Bone marrow (tissue), 2 donors: ENCODE data around the gene ZNF222.

ENCODE experiments used
- DNase-seq, 2 donors: peaks; one replicate each; lab custom pipeline; 2025; lab: John Stamatoyannopoulos, UW

Gene ZNF222

DNA sequence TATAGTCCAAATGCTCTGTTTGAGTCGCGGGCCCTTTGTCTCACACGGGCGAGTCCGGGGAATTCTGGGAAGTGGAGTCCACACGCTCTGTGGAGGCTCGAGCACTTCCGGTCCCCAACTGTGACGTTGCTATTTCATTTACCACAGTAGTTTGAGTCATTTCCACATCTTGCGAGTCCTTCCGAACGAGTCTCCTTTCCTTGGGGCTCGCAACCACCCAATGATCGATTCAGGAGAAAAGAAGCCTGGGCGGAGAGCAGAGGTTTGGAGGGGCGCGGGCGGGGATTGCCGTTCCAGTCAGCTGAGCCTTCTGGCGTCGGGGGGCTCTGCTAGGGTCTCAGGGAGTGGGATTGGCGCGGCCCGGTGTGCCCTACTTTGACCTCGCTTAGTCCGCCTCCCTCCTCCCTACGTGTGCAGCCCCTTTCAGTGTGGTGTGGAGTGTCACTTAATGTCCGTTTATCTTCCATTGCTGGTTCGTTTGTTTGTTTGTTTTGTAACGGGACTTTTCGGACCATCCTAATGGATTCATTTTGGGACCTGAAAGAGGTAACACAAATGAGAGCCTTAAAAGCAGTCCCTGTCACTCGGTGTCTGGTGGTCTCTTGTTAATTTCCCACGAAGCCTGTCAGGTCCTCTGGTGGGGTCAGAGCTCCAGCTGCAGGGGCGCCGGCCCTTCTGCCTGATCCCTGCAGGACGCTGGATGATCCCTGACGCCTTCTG, at the start of gene ZNF222:
ZNF222 (plus strand) TSS at position 163 of the 720 bp plus-strand sequence; CDS start at position 221, 58 bp downstream.
- peak; percentile 67 to 88 for DNase-seq

DNA sequence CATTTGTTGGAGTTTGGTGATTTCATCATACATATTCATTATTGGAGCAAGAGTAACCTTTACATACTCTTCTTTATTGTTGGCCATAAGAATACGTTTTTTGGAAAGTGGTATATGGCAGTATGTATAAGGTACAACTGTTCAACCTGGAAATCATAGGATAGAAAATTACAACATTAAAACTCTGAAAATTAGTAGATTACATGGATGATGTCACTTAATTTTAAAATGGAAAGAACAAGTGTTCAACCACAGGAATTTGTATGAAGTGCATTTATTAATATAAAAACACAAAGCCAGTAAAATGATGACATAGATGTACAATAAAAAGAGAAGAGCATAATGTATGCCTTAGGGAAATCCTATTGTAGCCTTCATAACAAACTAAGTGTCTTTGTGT, 48.4 kb upstream of the ZNF222 start:
- DNase-seq, result no peak

DNA sequence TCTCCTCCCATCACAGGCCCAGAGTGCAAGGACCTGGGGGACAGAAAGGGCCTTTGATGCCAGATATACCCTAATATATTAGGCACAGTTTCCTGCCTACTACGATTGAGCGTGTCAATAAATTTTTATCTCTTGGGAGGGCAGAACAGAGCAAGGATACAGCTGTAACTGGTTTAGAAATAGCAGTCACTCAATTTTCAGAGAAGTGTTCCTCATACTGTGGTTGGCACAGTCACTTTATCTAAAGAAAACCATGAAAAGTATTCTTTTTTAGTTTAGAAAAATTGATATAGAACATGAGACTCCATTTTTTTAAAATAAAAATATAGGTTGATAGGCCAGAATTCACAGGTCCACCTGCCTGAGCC, 41.7 kb upstream of the ZNF222 start:
- no peak for DNase-seq

DNA sequence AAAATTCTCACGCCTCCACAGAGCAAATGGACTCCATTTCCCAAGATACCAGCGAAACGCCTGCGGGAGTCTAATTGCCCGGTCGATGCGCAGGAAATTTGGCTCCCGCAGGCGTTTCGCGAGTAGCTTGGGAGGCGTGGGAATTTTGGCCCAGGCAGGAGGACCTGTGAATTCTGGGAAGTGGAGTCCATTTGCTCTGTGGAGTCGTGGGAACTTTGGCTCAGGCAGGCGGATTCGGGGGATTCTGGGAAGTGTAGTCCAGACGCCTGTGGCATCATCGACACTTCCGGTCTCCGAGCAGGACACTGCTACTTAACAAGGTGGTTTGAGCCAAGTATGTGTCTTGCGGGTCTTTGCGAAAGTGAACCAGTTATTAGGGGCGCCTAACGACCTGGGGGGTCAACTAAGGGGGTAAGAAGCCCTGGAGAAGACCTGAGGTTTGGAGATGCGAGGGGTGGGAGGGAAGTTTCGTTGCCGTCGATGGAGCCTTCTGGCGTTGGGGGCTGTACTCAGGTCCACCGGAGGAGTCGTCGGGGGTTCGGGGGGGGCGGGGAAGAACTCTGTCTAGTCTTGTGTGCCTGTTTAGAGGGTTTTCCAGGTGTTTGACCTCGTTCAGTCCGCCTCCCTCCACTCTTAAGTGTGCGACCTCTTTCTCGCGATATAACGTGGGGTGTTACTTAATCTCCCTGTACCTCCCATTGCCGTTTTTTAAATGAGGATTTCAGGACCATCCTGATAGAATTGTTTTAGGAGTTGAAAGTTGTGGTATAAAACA, 41.1 kb upstream of the ZNF222 start, which contains the start of gene ZNF155:
ZNF155 (plus strand) TSS at position 277 of the 775 bp plus-strand sequence. CDS start 4,356 bp downstream, outside the sequence.
- peak; percentile 60 to 75 for DNase-seq

DNA sequence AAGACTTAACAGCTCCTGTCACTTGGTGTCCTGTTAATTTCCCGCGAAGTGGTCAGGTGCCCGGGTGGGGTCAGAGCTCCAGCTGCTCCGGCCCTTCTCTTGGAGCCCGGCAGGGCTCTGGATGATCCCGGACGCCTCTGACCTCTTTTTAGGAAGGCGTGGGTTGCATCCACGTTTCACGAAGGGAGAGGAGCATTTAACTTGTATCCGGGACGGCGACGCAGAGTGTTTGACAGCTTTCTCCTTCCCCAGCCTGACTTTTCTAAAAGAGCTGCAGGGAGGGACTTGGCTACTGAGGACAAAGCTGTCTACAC, 40.5 kb upstream of the ZNF222 start:
- DNase-seq, result no peak

DNA sequence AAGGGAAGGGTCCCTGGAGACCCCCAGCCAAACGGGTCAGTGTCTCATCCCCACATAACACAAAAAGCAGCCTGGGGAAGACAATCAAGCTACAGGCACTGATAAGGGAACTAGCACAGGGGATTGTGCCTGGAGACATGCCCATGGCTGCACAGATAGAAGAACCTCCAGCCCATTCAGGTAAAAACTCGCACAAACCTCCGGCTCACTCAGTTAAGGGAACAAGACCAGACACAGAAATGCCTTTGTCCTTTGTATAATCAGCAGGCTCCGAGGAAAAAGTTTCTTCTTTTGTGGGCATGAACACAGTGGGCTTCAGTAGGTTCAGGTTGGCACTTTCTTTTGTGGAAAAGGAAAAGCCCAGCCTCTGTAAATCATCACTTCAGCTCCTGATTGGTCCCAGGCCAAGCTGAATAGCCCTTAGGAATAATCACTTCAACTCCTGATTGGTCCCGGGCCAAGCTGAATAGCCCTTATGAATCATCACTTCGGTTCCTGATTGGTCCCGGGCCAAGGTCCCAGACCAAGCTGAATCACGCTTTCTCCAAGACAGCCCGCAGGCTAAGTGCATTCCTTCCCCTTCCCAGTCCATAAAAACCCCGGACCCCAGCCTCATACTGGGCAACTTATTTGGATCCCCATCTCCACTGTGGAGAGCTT, 27.4 kb upstream of the ZNF222 start:
- no peak for DNase-seq

DNA sequence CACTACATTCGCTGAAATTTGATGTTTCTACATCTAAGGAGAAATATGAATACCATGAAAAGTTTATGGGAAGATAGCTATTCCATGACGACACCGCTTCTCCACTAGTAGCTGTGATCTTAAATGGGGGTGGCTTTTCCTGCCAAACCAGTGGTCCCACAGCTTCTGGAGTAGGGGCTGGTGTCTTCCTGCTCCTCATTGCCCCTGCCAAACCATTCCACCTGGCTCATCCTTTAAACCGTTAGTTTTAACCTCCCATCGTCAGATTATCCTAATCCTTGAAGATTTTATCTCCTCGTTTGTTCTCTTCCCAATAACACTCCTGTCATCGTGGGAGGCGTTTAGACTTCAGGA, 23.0 kb upstream of the ZNF222 start:
- no peak for DNase-seq

DNA sequence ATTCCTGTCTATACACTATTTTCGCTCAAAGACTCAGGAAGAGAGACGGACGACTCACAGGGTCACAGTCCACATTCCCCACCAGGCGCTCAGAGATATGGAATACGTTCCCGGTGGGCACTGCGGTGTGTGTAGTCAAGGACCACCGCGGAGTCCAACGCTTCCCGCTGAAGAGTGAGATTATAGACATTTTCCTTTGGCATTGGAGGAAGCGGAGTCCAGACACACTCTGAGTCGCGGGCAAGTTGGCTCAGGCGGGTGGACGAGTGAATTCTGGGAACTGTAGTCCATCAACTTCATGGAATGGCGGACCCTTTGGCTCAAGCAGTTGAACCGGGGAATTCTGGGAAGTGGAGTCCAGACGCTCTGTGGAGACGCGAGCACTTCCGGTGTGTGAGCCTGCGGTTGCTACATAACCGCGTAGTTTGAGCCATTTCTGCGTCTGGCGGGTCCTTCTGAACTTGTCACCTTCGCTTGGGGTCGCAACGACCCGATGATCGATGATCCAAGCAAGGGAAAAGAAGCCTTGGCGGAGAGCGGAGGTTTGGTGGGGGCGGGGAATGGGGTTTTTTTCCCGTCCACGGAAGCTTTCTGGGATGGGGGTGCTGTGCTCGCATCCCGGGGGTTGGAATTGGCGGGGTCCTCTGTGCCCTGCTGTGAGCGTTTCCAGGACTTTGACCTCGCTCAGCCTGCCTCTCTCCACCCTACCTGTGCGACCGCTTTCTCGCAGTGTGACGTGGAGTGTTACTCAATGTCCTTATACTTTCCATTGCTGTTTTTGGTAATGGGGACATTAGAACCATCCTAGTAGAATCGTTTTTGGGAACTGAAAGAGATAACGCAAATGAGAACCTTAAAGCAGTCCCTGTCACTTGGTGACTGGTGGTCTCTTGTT, 22.4 kb upstream of the ZNF222 start, which contains the start of gene ZNF230:
ZNF230 (plus strand) TSS at position 392 of the 895 bp plus-strand sequence. CDS start 4,122 bp downstream, outside the sequence.
- peak; percentile 57 to 93 for DNase-seq

DNA sequence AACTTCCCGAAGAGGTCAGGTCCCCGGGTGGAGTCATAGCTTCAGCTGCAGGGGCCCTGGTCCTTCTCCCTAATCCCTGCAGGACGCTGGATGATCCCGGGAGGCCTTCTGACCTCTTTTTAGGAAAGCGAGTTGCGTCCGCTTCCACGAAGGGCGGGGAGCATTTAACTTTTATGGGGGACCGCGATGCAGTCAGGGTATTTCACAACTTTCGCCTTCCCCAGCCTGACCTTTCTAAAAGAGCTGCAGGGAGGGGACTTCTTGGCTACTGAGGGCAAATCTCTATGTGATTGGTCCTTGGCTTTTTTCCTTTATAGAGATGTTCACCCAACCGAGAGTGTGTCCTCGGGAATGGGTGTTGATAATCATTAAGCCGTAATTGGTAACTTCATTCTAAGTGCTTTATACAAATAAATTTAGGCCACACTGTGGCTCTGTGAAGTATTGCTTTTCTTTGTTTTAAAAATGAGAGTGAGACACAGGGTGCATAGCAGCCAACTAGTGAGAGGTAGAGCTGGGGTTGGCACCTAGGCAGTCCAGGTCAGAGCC, 21.6 kb upstream of the ZNF222 start:
- no peak for DNase-seq

DNA sequence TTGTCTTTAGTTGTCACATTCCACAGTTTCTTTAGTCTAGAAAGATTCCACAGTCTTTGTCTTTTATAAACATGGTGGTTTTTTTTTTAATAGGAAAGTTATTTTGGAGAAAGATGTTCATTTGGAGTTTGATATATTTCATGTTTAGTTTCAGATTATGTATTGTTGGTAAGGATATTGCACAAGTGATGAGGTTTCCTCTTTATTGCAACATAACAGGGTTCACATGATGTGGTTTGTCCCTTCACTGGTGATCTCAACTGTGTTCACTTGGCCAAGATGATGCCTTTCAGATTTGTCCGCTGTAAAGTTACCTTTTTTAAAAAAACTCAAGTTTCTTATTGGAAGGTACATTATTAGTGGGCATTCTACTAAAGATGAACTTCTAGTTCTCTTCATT, 19.2 kb upstream of the ZNF222 start:
- DNase-seq, result peak in 1 of 2 donors; percentile 4

DNA sequence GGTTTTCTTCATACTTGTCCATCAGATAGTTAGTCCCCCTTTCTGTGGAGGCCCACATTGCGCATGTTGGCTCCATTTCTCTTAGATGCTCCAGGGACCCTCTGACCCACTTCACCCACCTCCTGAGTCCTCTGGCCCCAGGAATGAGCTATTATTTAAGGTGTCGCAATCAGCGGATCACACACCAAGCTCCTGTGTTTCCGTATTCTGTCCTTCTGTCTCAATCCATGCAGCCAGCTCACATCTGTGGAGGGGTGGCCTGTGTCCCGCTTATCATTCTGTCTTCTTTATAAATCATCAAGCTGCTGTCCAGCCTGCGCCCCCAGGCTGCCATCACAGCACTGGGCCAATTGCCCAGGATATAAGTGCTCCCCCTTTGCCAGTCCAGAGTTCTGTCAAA, 17.7 kb upstream of the ZNF222 start:
- no peak for DNase-seq

DNA sequence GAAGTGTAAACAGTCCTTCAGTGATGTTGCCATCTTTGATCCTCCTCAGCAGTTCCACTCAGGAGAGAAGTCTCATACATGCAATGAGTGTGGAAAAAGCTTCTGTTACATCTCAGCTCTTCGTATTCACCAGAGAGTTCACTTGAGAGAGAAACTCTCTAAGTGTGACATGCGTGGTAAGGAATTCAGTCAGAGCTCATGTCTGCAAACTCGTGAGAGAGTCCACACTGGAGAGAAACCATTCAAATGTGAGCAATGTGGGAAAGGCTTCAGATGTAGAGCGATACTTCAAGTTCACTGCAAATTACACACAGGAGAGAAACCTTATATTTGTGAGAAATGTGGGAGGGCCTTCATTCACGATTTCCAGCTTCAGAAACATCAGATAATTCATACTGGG, 14.7 kb upstream of the ZNF222 start:
- no peak for DNase-seq

DNA sequence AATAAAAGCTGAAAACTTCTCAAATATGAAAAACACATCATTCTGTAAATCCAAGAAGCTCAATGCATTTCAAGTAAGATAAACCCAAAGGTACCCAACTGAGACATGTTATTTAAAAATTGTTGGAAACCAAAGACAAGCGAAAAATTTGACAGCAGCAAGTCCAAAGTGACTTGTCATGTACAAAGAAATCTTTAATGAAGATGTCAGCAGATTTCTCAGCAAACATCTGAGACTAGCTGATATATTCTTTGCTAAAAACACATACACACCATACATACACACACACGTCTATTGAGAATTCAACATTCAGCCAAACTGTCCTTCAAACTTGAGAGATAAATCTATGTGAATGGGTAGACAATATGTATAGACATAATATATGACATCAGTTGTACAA, 5.7 kb upstream of the ZNF222 start:
- no peak for DNase-seq

DNA sequence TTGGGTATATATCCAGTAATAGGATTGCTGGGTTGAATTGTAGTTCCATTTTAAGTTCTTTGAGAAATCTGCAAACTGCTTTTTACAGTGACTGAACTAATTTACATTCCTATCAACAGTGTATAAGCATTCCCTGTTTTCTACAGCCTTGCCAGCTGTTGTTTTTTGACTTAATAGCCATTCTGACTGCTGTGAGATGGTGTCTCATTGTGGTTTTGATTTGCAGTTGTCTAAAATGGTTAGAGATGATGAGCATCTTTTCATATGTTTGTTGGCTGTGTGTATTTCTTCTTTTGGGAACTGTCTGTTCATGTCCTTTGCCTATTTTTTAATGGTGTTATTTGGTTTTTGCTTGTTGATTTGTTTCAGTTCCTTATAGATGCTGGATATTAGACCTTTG, 4.0 kb upstream of the ZNF222 start:
- no peak for DNase-seq

DNA sequence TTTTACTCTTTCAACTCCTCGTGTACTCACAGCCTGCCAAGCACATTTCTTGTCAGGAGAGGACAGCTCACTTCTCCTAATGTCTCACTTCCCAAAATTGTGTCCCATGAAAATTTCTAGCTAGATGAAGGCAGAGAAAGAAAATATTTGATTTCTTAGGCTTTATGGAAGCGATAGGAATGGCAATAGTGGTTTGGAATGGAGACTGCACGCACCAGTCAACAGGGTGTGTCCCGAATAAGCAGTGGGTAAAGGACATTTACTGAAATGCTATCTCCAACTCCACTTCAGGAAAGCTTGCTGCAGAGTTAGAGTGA, 321 bp upstream of the ZNF222 start:
- DNase-seq, result no peak

DNA sequence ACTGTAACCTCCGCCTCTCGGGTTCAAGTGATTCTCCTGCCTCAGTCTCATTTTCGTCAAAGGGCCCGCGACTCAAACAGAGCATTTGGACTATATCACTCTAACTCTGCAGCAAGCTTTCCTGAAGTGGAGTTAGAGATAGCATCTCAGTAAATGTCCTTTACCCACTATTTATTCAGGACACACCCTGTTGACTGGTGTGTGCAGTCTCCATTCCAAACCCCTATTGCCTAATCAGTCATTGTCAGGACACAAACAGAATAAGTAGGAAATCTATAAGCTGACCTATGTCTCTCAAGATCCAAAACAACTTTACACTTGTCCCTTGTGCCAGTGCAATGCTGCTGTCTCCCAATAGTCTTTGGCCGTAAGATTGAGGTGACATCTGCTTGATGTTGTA, 1.4 kb downstream of the ZNF222 start:
- no peak for DNase-seq

DNA sequence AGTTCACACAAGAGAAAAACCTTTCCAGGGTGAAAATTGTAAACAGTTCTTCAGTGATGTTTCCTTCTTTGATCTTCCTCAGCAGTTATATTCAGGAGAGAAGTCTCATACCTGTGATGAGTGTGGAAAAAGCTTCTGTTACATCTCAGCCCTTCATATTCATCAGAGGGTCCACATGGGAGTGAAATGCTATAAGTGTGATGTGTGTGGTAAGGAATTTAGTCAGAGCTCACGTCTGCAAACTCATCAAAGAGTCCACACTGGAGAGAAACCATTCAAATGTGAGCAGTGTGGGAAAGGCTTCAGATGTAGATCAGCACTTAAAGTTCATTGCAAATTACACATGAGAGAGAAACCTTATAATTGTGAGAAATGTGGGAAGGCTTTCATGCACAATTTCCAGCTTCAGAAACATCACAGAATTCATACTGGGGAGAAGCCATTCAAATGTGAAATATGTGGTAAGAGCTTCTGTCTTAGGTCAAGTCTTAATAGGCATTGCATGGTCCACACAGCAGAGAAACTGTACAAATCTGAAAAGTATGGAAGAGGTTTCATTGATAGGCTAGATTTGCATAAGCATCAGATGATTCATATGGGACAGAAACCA, 6.9 kb downstream of the ZNF222 start:
- DNase-seq, result no peak

DNA sequence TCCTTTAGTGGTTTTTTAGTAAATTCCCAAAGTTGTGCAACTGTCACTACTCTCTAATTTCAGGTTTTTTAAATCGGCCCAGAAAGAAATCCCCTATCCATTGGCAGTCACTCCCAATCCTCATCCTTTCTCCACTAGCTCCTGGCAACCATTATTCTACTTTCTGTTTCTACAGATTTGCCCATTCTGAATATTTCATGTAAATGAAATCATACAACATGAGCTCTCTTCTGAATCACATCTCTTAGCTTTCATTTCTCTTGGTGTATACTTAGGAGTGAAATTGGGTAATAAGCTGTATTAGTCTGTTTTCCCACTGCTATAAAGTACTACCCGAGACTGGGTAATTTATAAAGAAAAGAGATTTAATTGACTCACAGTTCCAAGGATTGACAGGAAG, 17.0 kb downstream of the ZNF222 start:
- DNase-seq, result no peak

DNA sequence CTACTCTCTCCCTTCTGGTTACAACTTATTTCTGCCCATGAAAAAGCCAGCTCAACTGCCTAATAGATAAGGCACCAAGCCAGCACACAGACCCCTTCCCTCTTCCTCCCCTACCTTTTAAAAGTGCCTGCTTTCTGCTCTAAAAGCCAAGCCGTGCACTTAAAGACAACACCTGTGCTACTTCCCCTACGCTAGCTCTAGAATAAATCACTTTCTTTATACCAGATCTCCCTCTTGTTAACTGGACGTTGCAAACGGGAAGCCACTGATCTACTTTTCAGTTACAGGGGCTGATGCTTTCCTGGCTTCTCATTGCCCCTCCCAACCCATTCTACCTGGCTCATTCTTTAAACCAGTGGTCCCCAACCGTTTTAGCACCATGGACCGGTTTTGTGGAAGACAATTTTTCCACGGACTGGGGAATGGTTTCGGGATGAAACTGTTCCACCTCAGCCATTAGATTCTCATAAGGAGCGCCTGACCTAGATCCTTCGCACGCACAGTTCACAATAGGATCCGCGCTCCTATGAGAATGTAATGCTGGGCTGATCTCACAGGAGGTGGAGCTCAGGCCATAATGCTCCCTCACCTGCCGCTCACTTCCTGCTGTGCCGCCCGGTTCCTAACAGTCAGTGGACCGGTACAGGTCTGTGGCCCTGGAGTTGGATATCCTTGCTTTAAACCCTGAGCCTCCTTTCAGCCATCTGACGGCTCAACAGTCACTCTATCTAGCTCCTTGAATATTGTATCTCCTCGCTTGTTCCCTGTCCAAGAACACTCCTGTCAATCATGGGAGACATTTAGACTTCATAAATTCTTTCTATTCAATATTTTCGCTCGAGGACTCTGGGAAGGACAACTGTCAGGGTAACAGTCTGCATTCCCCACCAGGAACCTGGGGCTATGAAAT, 25.8 kb downstream of the ZNF222 start:
- DNase-seq, result no peak

DNA sequence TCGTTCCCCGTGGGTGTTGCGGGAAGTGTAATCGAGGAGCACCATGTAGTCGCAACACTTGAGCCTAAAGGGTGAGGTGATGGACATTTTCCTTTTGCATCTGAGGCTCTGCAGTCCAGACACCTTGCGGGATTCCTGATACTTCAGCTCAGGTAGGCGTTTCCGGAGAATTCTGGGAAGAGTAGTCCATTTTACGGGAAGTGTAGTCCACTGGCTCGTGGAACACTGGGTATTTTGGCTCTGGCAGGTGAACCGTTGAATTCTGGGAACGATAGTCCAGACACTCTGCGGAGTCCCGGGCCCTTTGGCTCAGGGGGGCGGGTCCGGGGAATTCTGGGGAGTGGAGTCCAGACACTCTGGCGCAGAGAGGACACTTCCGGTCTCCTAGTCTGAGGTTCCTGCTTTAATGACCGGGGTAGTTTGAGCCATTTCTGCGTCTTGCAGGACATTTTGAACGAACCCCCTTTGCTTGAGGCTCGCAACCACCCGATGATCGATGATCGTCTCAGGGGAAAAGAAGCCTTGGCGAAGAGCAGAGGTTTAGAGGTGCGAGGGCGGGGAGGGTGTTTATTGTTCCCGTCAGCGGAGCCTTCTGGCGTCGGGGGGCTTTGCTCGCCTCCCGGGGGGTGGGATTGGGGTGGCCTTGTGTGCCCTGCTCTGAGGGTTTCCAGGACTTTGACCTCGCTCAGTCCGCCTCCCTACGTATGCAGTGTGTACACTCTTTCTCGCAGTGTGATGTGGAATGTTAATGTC, 26.6 kb downstream of the ZNF222 start, which contains the start of gene ZNF223:
ZNF223 (plus strand) TSS at position 387 of the 753 bp plus-strand sequence. CDS start 3,141 bp downstream, outside the sequence.
- DNase-seq, result peak; percentile 30 to 42
